ENCODE data around the gene GDF10. TPM values are rescaled to one million over a fixed set of nuclear protein-coding genes. Genes with fewer than 3 reads are reported as not detected.

The GDF10 gene
- polyA plus RNA-seq, 1 donor (not counting 4 experiments of a cell fraction or from before 2014, with no cell fraction given): not detected

DNA sequence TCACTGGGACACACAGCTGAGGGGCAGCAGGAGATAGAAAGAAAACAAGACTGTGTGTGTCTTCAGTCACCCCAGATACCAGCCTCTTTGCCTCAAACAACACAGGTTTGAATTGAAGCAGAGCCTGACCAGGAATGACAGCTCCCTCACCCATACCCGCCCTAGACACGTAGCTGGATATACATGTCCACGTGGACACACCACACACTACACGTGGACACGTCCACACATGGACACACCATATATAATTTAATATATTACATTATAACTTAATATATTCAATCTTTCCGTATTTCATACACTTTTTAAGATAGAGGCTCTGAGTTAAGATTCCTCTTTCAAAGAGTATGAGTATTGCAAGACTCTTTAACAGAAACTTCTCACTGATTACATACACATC is 33.5 kb downstream of the GDF10 start:
- Histone ChIP-seq H3K4me1 (ENCODE audit: control insufficient read depth, extremely low read depth, insufficient read depth, low read length) (no peaks in the 10 kb centered on the region), H3K79me2 (ENCODE audit: control insufficient read depth, insufficient read depth, low read length) (no peaks in the 10 kb centered on the region), H3K9me1 (ENCODE audit: control insufficient read depth, extremely low read depth, insufficient read depth, low read length) (no peaks in the 10 kb centered on the region), H3K4me3 (ENCODE audit: control insufficient read depth in 2 of 3, extremely low read depth in 1 of 3, insufficient read depth in 2 of 3, low read depth in 1 of 3, low read length in 3 of 3) (no peak overlapping the region), H3K9me3 (ENCODE audit: control insufficient read depth, low read depth, low read length) (no peaks in the 10 kb centered on the region), H2AFZ (ENCODE audit: control insufficient read depth, low read length) (no peak overlapping the region), H3K27me3 (ENCODE audit: control insufficient read depth, extremely low read depth, insufficient read depth, low read length) (peaks cover 14% of the 10 kb centered on the region), H3K36me3 (ENCODE audit: control insufficient read depth in 2 of 2, extremely low read depth in 1 of 2, insufficient read depth in 2 of 2, low read length in 2 of 2) (no peaks in the 10 kb centered on the region), H3K4me2 (ENCODE audit: control insufficient read depth, extremely low read depth, insufficient read depth, low read depth, low read length) (no peak overlapping the region), H3K9ac (ENCODE audit: control insufficient read depth, extremely low read depth, insufficient read depth, low read length) (no peak overlapping the region), H4K20me1 (ENCODE audit: control insufficient read depth, extremely low read depth, insufficient read depth, low read length) (no peaks in the 10 kb centered on the region), H3K27ac (ENCODE audit: control insufficient read depth, insufficient read depth, low read length) (no peak overlapping the region)
- TF ChIP-seq CTCF (optimal IDR thresholded peaks at IDR 0.05 in 1 of 3, IDR thresholded peaks at IDR 0.05 in 1 of 3, conservative IDR thresholded peaks at IDR 0.05 in 1 of 3; ENCODE audit: extremely low read depth in 1 of 3, insufficient read depth in 2 of 3, low read length in 3 of 3): no peak
- TF ChIP-seq EZH2 (IDR thresholded peaks at IDR 0.05; ENCODE audit: low read length): no peak
- DNase-seq (ENCODE audit: low read depth, low spot score) (no peak), FAIRE-seq (no peak)
- dilution Hi-C loops (cut with MboI; ENCODE audit: extremely low pct_ligation_motif_present, low sequenced_read_pairs): no loop called here

GRCh38 chr10:47334466-47335295 is 34.7 kb downstream of the GDF10 start:
- H3K4me3 ChIP-seq (ENCODE audit: control insufficient read depth in 2 of 3, extremely low read depth in 1 of 3, insufficient read depth in 2 of 3, low read depth in 1 of 3, low read length in 3 of 3): no peak overlapping the region
- FAIRE-seq: no peak

More at GRCh38 chr10:47334466-47335295, 34.7 kb downstream of the GDF10 start:
- no peaks in the 10 kb centered on the region for H4K20me1 ChIP-seq (ENCODE audit: control insufficient read depth, extremely low read depth, insufficient read depth, low read length)
- dilution Hi-C loops (cut with MboI; ENCODE audit: extremely low pct_ligation_motif_present, low sequenced_read_pairs): no loop called here
- H3K9me3 ChIP-seq (ENCODE audit: control insufficient read depth, low read depth, low read length): no peaks in the 10 kb centered on the region
- TF ChIP-seq EZH2 (IDR thresholded peaks at IDR 0.05; ENCODE audit: low read length) (no peak), CTCF (optimal IDR thresholded peaks at IDR 0.05 in 1 of 3, IDR thresholded peaks at IDR 0.05 in 1 of 3, conservative IDR thresholded peaks at IDR 0.05 in 1 of 3; ENCODE audit: extremely low read depth in 1 of 3, insufficient read depth in 2 of 3, low read length in 3 of 3) (no peak)
- no peaks in the 10 kb centered on the region for H3K36me3 ChIP-seq (ENCODE audit: control insufficient read depth in 2 of 2, extremely low read depth in 1 of 2, insufficient read depth in 2 of 2, low read length in 2 of 2)
- H3K9me1 ChIP-seq (ENCODE audit: control insufficient read depth, extremely low read depth, insufficient read depth, low read length): no peaks in the 10 kb centered on the region
- H3K27ac ChIP-seq (ENCODE audit: control insufficient read depth, insufficient read depth, low read length): no peak overlapping the region
- peaks cover 18% of the 10 kb centered on the region for H3K27me3 ChIP-seq (ENCODE audit: control insufficient read depth, extremely low read depth, insufficient read depth, low read length)
- H2AFZ ChIP-seq (ENCODE audit: control insufficient read depth, low read length): no peak overlapping the region
- no peak overlapping the region for H3K9ac ChIP-seq (ENCODE audit: control insufficient read depth, extremely low read depth, insufficient read depth, low read length)
- H3K4me1 ChIP-seq (ENCODE audit: control insufficient read depth, extremely low read depth, insufficient read depth, low read length): no peaks in the 10 kb centered on the region
- H3K79me2 ChIP-seq (ENCODE audit: control insufficient read depth, insufficient read depth, low read length): no peaks in the 10 kb centered on the region
- no peak for DNase-seq (ENCODE audit: low read depth, low spot score)
- no peak overlapping the region for H3K4me2 ChIP-seq (ENCODE audit: control insufficient read depth, extremely low read depth, insufficient read depth, low read depth, low read length)

Data from keratinocyte (primary cell).